Measurements from ENCODE around the gene ACBD3.

ACBD3 gene

DNA sequence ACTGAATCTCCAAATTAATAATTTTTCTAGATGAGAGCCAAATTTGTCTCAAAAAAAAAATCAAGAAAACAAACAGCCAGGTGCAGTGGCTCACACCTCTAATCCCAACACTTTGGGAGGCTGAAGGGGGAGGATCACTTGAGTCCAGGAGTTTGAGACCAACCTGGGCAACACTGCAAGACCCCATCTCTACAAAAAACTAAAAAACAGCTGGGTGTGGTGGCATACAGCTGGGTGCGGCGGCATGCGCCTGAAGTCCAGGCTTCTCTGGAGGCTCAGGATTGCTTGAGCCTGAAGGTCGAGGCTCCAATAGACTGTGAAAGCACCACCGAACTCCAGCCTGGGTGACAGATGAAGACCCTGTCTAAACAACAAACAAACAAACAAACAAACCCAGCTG, 14.0 kb downstream of the ACBD3 start:
- Histone ChIP-seq H3K4me3 (ENCODE audit: severe bottlenecking) (no peak overlapping the region), H3K4me1 (ENCODE audit: insufficient read depth, poor library complexity, severe bottlenecking) (no peaks in the 10 kb centered on the region), H3K27me3 (ENCODE audit: insufficient read depth, poor library complexity, severe bottlenecking) (no peaks in the 10 kb centered on the region), H3K27ac (ENCODE audit: poor library complexity, severe bottlenecking) (no peak overlapping the region), H3K9me3 (ENCODE audit: severe bottlenecking) (no peaks in the 10 kb centered on the region), H3K36me3 (ENCODE audit: low read depth) (no peaks in the 10 kb centered on the region)
- ATAC-seq (ENCODE audit: low read depth) (no peak), DNase-seq (ENCODE audit: low spot score) (no peak)
- TF ChIP-seq, protein P1, sequence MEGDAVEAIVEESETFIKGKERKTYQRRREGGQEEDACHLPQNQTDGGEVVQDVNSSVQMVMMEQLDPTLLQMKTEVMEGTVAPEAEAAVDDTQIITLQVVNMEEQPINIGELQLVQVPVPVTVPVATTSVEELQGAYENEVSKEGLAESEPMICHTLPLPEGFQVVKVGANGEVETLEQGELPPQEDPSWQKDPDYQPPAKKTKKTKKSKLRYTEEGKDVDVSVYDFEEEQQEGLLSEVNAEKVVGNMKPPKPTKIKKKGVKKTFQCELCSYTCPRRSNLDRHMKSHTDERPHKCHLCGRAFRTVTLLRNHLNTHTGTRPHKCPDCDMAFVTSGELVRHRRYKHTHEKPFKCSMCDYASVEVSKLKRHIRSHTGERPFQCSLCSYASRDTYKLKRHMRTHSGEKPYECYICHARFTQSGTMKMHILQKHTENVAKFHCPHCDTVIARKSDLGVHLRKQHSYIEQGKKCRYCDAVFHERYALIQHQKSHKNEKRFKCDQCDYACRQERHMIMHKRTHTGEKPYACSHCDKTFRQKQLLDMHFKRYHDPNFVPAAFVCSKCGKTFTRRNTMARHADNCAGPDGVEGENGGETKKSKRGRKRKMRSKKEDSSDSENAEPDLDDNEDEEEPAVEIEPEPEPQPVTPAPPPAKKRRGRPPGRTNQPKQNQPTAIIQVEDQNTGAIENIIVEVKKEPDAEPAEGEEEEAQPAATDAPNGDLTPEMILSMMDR (IDR thresholded peaks at IDR 0.05; ENCODE audit: poor library complexity, severe bottlenecking) = no peak

DNA sequence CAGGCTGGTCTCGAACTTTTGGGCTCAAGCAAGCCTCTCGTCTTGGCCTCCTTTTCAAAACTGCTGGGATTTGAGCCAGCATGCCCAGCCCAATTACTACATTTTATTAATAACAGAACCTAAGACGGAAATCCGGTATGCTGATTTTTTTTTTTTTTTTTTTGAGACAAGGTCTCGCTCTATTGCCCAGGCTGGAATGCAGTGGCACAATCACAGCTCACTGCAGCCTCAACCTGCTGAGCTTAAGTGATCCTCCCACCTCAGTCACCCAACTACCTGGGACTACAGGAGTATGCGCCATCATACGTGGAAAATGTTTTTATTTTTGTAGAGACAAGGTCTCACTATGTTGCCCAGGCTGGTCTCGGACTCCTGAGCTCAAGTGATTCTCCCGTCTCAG, 20.2 kb downstream of the ACBD3 start:
- Histone ChIP-seq H3K27ac (ENCODE audit: poor library complexity, severe bottlenecking) (no peak overlapping the region), H3K27me3 (ENCODE audit: insufficient read depth, poor library complexity, severe bottlenecking) (no peaks in the 10 kb centered on the region), H3K9me3 (ENCODE audit: severe bottlenecking) (no peaks in the 10 kb centered on the region), H3K36me3 (ENCODE audit: low read depth) (peaks cover 14% of the 10 kb centered on the region; the same call in 1 of the 2 replicates), H3K4me3 (ENCODE audit: severe bottlenecking) (no peak overlapping the region), H3K4me1 (ENCODE audit: insufficient read depth, poor library complexity, severe bottlenecking) (no peaks in the 10 kb centered on the region)
- DNase-seq (ENCODE audit: low spot score) = no peak
- no peak for ATAC-seq (ENCODE audit: low read depth)
- TF ChIP-seq, protein P1 (IDR thresholded peaks at IDR 0.05; ENCODE audit: poor library complexity, severe bottlenecking) = no peak

DNA sequence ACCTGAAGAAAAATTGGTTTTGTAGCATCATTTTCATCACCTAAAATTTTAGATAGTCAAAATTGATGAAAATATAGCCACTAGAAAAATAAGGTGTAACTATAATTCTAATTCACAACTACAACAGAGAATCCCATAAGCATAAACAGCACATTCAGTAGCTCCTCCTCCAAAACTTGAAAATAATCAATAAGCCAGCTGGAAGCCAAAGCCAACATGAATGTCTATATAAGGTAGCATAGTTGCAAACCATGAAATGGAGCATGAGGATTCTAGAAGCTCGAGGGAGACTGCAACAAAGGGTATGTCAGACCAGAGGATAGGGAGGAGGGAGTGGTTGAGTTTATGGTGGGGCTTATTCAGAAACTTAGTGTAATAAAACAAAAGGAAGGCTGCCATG, 22.4 kb downstream of the ACBD3 start:
- DNase-seq (ENCODE audit: low spot score) (no peak), ATAC-seq (ENCODE audit: low read depth) (no peak)
- TF ChIP-seq, protein P1 (IDR thresholded peaks at IDR 0.05; ENCODE audit: poor library complexity, severe bottlenecking) = no peak
- Histone ChIP-seq H3K4me1 (ENCODE audit: insufficient read depth, poor library complexity, severe bottlenecking) (no peaks in the 10 kb centered on the region), H3K27ac (ENCODE audit: poor library complexity, severe bottlenecking) (no peak overlapping the region), H3K36me3 (ENCODE audit: low read depth) (peaks cover 14% of the 10 kb centered on the region; the same call in 1 of the 2 replicates), H3K27me3 (ENCODE audit: insufficient read depth, poor library complexity, severe bottlenecking) (no peaks in the 10 kb centered on the region), H3K9me3 (ENCODE audit: severe bottlenecking) (no peaks in the 10 kb centered on the region), H3K4me3 (ENCODE audit: severe bottlenecking) (no peak overlapping the region)

DNA sequence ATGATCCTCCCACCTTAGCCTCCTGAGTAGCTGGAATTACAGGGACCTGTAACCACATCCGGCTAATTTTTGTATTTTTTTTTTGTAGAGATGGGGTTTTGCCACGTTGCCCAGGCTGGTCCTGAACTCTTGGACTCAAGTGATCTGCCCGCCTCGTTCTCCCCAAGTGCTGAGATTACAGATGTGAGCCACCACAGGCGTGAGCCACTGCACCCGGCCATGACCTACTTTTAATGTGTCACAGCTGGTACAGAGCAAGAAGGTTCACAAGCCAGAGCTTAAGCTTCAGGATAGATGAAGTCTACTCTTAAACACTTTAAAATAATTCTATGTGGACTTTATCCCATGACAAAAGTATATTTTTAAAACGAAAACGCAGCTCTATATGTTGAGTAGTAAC, 23.6 kb downstream of the ACBD3 start:
- Histone ChIP-seq H3K4me1 (ENCODE audit: insufficient read depth, poor library complexity, severe bottlenecking) (no peaks in the 10 kb centered on the region), H3K4me3 (ENCODE audit: severe bottlenecking) (no peak overlapping the region), H3K36me3 (ENCODE audit: low read depth) (peaks cover 20% of the 10 kb centered on the region), H3K27me3 (ENCODE audit: insufficient read depth, poor library complexity, severe bottlenecking) (no peaks in the 10 kb centered on the region), H3K27ac (ENCODE audit: poor library complexity, severe bottlenecking) (no peak overlapping the region), H3K9me3 (ENCODE audit: severe bottlenecking) (no peaks in the 10 kb centered on the region)
- DNase-seq (ENCODE audit: low spot score) = no peak
- ATAC-seq (ENCODE audit: low read depth) = no peak
- TF ChIP-seq, protein P1 (IDR thresholded peaks at IDR 0.05; ENCODE audit: poor library complexity, severe bottlenecking) = no peak

DNA sequence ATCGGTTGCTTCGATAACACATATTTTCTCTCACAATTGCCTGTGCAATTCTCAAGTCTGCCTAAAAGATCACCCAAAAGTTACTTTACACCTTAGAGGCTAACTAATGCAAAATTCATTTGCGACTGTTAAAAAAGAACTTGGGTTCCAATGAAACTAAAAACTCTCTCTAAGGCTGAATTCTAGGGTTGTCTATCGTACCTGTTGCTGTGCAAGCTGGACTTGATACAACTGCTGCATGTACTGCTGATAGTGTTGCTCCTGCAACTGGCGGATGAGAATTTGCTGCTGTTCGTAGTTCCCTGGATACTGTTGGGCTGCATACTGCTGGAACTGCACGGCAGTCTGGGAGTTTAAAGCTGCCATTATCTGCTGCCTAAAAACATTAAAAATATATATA, 27.6 kb downstream of the ACBD3 start:
- H3K27ac ChIP-seq (ENCODE audit: poor library complexity, severe bottlenecking) = no peak overlapping the region
- no peak for DNase-seq (ENCODE audit: low spot score)
- TF ChIP-seq, protein P1 (IDR thresholded peaks at IDR 0.05; ENCODE audit: poor library complexity, severe bottlenecking) = no peak
- no peak overlapping the region for H3K4me3 ChIP-seq (ENCODE audit: severe bottlenecking)
- no peaks in the 10 kb centered on the region for H3K27me3 ChIP-seq (ENCODE audit: insufficient read depth, poor library complexity, severe bottlenecking)
- no peaks in the 10 kb centered on the region for H3K9me3 ChIP-seq (ENCODE audit: severe bottlenecking)
- ATAC-seq (ENCODE audit: low read depth) = no peak
- no peaks in the 10 kb centered on the region for H3K4me1 ChIP-seq (ENCODE audit: insufficient read depth, poor library complexity, severe bottlenecking)
- peaks cover 27% of the 10 kb centered on the region for H3K36me3 ChIP-seq (ENCODE audit: low read depth)

Measured in RWPE2 (cell line).